Muscle of leg (tissue), 11 donors: ENCODE measurements around the gene AMDHD2. TPM values are rescaled to one million over a fixed set of nuclear protein-coding genes. Genes with fewer than 3 reads are reported as not detected.
A peak's percentile ranks its signal among the peaks of the same experiment; 100 is the strongest.

Experiments
- DNase-seq: peaks from one replicate; pipeline ENCODE4 v3.0.0; 2013
- H3K27ac ChIP-seq: one replicate; pipeline ENCODE4 v1.5.1; 2013; ENCODE audit warnings: mild to moderate bottlenecking, low read length, control low read depth
- H3K27me3 ChIP-seq: one replicate; pipeline ENCODE4 v1.6.1; 2013; ENCODE audit warnings: low read length; ENCODE audit not compliant: control insufficient read depth, insufficient read depth
- H3K36me3 ChIP-seq: one replicate; pipeline ENCODE4 v1.6.1; 2013; ENCODE audit warnings: low read length; ENCODE audit not compliant: control insufficient read depth, insufficient read depth
- H3K4me1 ChIP-seq: one replicate; pipeline ENCODE4 v1.6.1; 2013; ENCODE audit warnings: low read length; ENCODE audit not compliant: control insufficient read depth, insufficient read depth
- H3K4me3 ChIP-seq: one replicate; pipeline ENCODE4 v1.5.1; 2013; ENCODE audit warnings: low read length, control low read depth
- H3K9me3 ChIP-seq: replicated peaks from 2 replicates; pipeline ENCODE4 v1.6.1; 2013; ENCODE audit warnings: low read depth, low read length; ENCODE audit not compliant: control insufficient read depth
- WGBS: methylation state at CpG from one replicate; pipeline ENCODE4 v1.1.5; 2013; ENCODE audit warnings: missing lambda C conversion rate; ENCODE audit not compliant: insufficient coverage; 5-methylcytosine and 5-hydroxymethylcytosine counted together
- polyA plus RNA-seq, 8 donors: library from polyadenylated mRNA; unstranded; fragments of 120-200 nt; gene quantifications; one replicate each; pipeline versions ENCODE4 v1.2.1 to v1.2.3, GENCODE V29; 2013; ENCODE audit warnings: inconsistent platforms in 1 of 8, low replicate concordance in 1 of 8; ENCODE audit not compliant: insufficient read length in 8 of 8, insufficient read depth in 1 of 8
- total RNA-seq: library from RNA; stranded (reverse); fragments of 120-200 nt; gene quantifications from one replicate; pipeline ENCODE4 v1.2.4, GENCODE V29; 2013

The AMDHD2 gene
- total and polyA plus RNA-seq, 9 donors = 10.1 to 17.8 (median 15.6) TPM

DNA sequence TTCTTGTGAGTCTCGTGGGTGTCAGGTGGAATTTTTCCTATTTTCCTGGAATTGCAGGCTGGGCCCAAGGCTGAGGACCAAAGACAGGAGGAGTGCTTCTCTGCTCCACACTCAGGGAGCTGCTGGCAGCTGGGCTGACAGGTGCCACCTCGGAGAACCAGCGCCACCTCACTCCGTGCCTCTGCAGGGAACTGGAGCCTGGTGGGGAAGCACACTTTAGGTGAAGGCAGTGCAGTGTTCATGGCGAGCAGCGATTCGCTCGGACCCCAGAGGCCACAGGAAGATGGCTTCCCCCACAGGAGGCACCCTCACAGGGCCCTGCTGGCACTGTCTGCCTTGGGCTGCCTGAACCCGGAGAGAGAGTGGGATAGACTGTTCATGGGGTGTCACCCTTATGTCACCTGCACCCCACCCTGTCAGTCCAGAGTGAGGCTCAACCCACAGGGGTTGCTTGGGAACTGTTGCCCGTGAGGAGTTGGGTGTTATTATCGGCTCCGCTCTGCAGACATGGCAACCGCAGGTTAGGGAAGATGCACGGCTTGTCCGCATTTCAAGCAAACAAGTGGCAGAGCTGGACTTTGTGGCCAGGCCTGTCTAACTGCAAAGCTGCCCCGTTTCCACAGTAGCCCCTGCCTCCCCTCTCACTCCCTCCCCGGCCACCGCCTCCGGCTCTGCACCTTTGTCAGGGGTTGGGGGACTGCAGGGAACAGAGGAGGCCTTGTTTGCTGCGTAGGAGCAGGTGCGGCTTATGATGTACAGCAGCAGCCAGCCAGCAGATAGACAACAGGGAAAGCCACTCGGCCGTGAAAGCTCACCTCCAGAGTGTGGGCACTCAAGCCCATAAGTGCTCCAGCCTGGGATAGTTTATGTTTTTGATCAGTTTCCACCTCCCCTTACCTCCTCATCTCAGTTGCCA is 29.7 kb upstream of the AMDHD2 start:
- H3K4me3 ChIP-seq = no peak overlapping the region
- no peak for DNase-seq
- H3K36me3 ChIP-seq = peaks cover 20% of the 10 kb centered on the region
- WGBS = 93% methylated on average over 6 of the region's 23 CpGs
- H3K27ac ChIP-seq = no peak overlapping the region
- H3K27me3 ChIP-seq = no peaks in the 10 kb centered on the region
- peaks cover 25% of the 10 kb centered on the region for H3K4me1 ChIP-seq
- no peaks in the 10 kb centered on the region for H3K9me3 ChIP-seq

DNA sequence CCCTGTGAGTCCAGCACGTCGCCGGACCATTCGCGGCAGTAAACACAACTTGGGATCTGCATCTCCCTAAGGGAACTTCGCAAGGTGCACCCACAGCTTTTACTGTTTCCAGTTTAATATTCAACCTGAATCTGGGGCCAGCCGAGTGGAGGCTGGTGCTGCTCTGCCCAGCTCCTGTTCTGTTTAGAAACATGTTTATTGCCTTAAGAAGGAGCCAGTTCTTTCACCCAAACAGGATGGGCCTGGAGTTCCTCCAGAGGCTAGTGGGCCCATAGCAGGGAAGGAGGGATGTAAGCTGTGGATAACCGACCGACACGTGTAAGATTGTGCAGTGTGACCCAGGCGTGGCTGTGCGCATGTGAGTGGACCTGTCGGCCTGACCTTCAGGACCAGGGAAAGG is 27.9 kb upstream of the AMDHD2 start:
- H3K4me3 ChIP-seq = no peak overlapping the region
- H3K4me1 ChIP-seq = peaks cover 15% of the 10 kb centered on the region
- H3K36me3 ChIP-seq = peaks cover 30% of the 10 kb centered on the region
- no peaks in the 10 kb centered on the region for H3K27me3 ChIP-seq
- H3K27ac ChIP-seq = no peak overlapping the region
- no peaks in the 10 kb centered on the region for H3K9me3 ChIP-seq
- 90% methylated on average over 10 of the region's 13 CpGs for WGBS
- DNase-seq = no peak

DNA sequence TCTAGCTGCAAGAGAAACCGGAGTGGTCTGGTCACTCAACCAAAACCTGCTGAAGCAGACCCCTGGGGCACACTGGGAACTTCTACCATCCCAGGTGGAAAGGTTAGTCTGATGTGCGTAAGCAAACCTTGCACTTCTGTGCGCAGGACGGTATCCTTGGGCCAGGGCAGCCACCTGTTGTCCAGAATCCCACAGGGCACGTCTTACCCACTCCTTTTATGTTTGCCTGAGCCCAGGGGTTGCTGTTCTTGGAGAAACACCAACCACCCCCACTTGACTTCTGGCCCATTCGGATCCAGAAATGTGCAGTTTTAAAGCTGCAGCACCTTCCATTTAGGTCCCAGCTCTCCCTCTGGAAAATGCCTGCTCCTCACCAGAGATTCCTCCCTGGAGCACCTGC is 26.6 kb upstream of the AMDHD2 start:
- H3K9me3 ChIP-seq = no peaks in the 10 kb centered on the region
- no peak for DNase-seq
- no peak overlapping the region for H3K27ac ChIP-seq
- no peaks in the 10 kb centered on the region for H3K27me3 ChIP-seq
- peaks cover 44% of the 10 kb centered on the region for H3K36me3 ChIP-seq
- no peak overlapping the region for H3K4me3 ChIP-seq
- 92% methylated on average over 5 of the region's 6 CpGs for WGBS
- peaks cover 19% of the 10 kb centered on the region for H3K4me1 ChIP-seq

DNA sequence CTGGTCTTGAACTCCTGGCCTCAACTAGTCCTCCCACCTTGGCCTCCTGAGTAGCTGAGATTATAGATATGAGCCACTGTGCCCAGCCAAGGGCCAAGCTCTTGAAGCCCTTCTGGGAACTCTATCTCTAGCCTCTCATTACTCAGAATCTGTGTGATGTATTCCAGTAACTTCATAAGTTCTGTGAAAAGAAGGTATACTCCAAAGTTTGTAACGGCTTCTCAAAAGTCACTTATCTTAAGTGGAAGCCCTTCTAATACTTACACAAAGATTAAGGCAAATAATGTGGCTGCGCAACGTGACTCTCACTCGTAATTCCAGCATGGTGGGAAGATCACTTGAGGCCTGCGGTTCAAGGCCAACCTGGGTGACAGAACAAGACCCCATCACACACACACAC is 25.6 kb upstream of the AMDHD2 start:
- Histone ChIP-seq H3K9me3 (no peaks in the 10 kb centered on the region), H3K4me1 (peaks cover 26% of the 10 kb centered on the region), H3K36me3 (peaks cover 52% of the 10 kb centered on the region), H3K27ac (no peak overlapping the region), H3K27me3 (no peaks in the 10 kb centered on the region), H3K4me3 (no peak overlapping the region)
- no peak for DNase-seq
- WGBS = no CpG with 5 or more reads among the region's 5 CpGs

DNA sequence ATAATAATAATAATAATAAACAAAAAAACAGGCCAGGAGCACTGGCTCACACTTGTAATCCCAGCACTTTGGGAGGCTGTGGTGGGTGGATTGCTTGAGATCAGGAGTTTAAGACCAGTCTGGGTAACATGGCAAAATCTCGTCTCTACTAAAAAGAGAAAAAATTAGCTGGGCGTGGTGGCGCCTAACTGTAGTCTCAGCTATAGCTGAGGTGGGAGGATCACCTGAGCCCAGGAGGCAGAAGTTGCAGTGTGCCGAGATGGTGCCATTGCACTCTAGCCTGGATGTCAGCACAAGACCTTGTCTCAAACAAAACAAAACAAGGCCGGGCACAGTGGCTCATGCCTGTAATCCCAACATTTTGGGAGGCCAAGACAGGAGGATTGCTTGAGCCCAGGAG is 25.1 kb upstream of the AMDHD2 start:
- peaks cover 26% of the 10 kb centered on the region for H3K4me1 ChIP-seq
- H3K9me3 ChIP-seq = no peaks in the 10 kb centered on the region
- no peak overlapping the region for H3K4me3 ChIP-seq
- peaks cover 53% of the 10 kb centered on the region for H3K36me3 ChIP-seq
- no peaks in the 10 kb centered on the region for H3K27me3 ChIP-seq
- DNase-seq = no peak
- WGBS = 100% methylated on average over 3 of the region's 5 CpGs
- H3K27ac ChIP-seq = no peak overlapping the region

DNA sequence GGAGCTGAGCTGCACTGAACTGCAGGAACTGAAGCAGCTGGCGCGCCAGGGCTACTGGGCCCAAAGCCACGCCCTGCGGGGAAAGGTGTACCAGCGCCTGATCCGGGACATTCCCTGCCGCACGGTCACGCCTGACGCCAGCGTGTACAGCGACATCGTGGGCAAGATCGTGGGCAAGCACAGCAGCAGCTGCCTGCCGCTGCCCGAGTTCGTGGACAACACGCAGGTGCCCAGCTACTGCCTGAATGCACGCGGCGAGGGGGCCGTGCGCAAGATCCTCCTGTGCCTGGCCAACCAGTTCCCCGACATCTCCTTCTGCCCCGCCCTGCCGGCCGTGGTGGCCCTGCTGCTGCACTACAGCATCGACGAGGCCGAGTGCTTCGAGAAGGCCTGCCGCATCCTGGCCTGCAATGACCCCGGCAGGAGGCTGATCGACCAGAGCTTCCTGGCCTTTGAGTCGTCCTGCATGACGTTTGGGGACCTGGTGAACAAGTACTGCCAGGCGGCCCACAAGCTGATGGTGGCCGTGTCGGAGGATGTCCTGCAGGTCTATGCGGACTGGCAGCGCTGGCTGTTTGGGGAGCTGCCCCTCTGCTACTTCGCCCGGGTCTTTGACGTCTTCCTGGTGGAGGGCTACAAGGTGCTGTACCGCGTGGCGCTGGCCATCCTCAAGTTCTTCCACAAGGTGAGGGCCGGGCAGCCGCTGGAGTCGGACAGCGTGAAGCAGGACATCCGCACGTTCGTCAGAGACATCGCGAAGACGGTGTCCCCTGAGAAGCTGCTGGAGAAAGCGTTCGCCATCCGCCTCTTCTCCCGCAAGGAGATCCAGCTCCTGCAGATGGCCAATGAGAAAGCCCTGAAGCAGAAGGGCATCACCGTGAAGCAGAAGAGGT is 23.7 kb upstream of the AMDHD2 start:
- no peaks in the 10 kb centered on the region for H3K27me3 ChIP-seq
- 91% methylated on average over 62 of the region's 62 CpGs for WGBS
- no peaks in the 10 kb centered on the region for H3K9me3 ChIP-seq
- peak overlapping the region; percentile 65 for H3K27ac ChIP-seq
- DNase-seq = no peak
- peaks cover 31% of the 10 kb centered on the region for H3K4me1 ChIP-seq
- H3K4me3 ChIP-seq = no peak overlapping the region
- peaks cover 54% of the 10 kb centered on the region for H3K36me3 ChIP-seq

DNA sequence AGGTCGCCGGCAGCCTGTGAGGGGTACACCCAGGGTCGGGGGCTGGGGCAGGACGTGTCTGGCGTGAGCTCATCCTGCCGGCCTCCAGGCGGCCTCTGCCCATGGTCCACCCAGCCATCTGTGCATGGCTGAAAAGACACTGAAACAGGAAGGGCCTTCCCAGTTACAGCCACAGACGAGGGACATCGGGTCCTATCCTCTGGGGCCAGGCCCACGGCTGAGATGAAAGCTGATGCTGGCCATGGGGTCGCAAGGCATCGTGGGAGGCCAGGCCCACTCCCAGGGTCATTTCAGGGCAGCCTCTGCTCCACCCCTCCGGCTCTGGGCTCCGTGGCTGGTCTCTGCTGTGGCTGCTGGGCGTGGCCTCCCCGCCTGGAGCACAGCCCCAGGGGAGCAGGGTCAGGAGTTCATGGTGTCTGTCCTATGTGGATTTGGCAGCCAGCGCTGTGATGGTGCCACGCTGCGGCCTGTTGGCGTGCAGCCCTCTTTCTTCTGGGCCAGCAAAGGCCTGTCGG is 23.0 kb upstream of the AMDHD2 start:
- Histone ChIP-seq H3K4me1 (peaks cover 38% of the 10 kb centered on the region), H3K36me3 (peaks cover 54% of the 10 kb centered on the region), H3K9me3 (no peaks in the 10 kb centered on the region), H3K27ac (peak overlapping the region; percentile 65), H3K4me3 (no peak overlapping the region), H3K27me3 (no peaks in the 10 kb centered on the region)
- DNase-seq = peak; percentile 73
- WGBS = 46% methylated on average over 17 of the region's 21 CpGs

DNA sequence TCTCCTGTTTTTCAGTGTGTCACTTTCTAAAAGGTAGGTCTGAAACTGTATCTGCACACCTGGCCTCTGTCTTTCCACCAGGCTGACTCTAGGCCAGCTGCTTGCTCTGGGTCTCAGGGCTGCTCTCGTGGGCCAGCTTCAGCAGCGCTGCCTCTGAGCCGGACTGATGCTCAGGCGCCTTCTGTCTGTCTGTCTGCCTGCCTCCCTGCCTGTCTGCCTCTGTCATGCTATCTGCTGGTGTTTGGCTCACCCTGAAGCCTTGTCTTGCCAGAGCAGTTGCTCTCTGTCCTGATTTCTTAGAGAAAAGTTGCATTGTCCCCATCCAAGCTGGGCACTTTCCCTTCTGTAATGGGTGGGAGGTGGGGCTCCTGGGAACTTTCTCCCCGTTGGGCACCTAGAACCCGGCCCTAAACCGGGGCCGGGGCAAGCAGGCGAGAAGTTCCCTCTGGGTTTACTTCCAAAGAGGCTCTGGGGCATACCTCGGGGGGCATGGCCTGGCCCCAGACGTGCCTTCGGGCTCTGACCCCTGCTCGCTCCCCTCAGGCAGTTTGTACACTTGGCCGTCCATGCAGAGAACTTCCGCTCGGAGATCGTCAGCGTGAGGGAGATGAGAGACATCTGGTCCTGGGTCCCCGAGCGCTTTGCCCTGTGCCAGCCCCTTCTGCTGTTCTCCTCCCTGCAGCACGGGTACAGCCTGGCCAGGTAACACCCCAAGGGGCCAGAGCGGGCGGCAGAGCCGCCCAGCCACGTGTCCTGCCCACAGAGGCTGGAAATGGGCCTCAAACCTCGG is 22.3 kb upstream of the AMDHD2 start:
- H3K4me3 ChIP-seq = no peak overlapping the region
- H3K4me1 ChIP-seq = peaks cover 46% of the 10 kb centered on the region
- peaks cover 54% of the 10 kb centered on the region for H3K36me3 ChIP-seq
- H3K9me3 ChIP-seq = no peaks in the 10 kb centered on the region
- DNase-seq = no peak
- no peaks in the 10 kb centered on the region for H3K27me3 ChIP-seq
- WGBS = 80% methylated on average over 24 of the region's 26 CpGs
- peak overlapping the region; percentile 65 for H3K27ac ChIP-seq

DNA sequence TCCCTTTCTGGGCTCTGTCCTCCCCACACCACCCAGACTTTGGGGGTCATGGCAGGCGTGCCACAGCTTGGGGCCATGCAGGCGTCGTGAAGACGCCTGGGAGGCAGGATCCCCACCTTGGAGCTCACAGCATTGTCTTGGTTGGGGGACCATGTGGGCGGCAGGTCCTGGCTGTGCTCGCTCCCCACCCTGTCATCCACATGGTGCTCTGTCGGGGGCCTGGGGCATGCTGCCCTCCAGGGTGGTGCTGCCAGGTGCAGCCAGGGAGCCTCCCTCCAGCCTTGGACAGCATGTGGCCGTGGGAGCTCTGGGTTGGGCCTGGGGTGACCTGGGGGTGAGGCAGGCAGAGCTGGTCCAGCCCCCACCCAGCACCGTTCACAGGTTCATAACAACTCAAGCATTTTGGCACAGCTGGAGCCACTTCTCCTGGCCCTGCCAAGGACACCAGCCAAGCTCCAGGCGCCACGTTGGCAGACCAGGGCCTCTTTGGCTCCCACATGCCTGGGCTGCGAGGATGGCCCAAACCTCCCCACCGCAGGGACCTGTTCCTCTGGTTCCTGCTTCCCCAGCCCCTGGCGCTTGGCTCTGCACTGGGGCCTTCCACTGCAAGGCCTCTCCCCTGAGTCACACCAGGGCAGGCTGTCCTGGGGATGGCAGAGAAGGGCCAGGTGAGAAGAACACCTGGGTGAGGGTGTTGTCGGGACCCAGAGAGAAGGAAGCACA is 21.5 kb upstream of the AMDHD2 start:
- no peak for DNase-seq
- H3K27me3 ChIP-seq = no peaks in the 10 kb centered on the region
- no peaks in the 10 kb centered on the region for H3K9me3 ChIP-seq
- 75% methylated on average over 8 of the region's 15 CpGs for WGBS
- H3K36me3 ChIP-seq = peaks cover 51% of the 10 kb centered on the region
- no peak overlapping the region for H3K4me3 ChIP-seq
- peaks cover 47% of the 10 kb centered on the region for H3K4me1 ChIP-seq
- no peak overlapping the region for H3K27ac ChIP-seq
